HepG2 (cell line): Measurements from ENCODE around the gene PTMA. TPM values are rescaled to one million over a fixed set of nuclear protein-coding genes. Genes with fewer than 3 reads are reported as not detected.
A peak's percentile ranks its signal among the peaks of the same experiment; 100 is the strongest.

ENCODE experiments used
- FOXK1 ChIP-seq: sonication (generic); formaldehyde crosslinking; IDR thresholded peaks from 2 replicates; pipeline ENCODE4 v1.4.0; 2020; ENCODE audit warnings: low read depth, missing genetic modification reagents, borderline replicate concordance
- GLI4 ChIP-seq: sonication (generic); formaldehyde crosslinking; IDR thresholded peaks from 2 replicates; pipeline ENCODE4 v1.5.1; 2020; ENCODE audit warnings: missing genetic modification reagents, mild to moderate bottlenecking, moderate library complexity, borderline replicate concordance
- KAT7 ChIP-seq: IDR thresholded peaks from 2 replicates; pipeline ENCODE4 v1.6.1; 2018; ENCODE audit warnings: borderline replicate concordance, missing compliant biosample characterization
- MED1 ChIP-seq: sonication (generic); formaldehyde crosslinking; IDR thresholded peaks from 2 replicates; pipeline ENCODE4 v1.4.0; 2020; ENCODE audit warnings: missing genetic modification reagents
- PAX8 ChIP-seq: sonication (generic); formaldehyde crosslinking; IDR thresholded peaks from 2 replicates; pipeline ENCODE4 v1.8.0; 2022; ENCODE audit warnings: mild to moderate bottlenecking, missing genetic modification reagents, borderline replicate concordance
- SAP130 ChIP-seq: IDR thresholded peaks from 2 replicates; pipeline ENCODE4 v1.6.1; 2016; ENCODE audit warnings: low read depth
- SRSF1 ChIP-seq: fragments of 200-400 bp; formaldehyde crosslinking; optimal IDR thresholded peaks from 2 replicates; pipeline ENCODE3; 2017; ENCODE audit warnings: mild to moderate bottlenecking, low read depth, low read length, moderate library complexity
- SRSF4 ChIP-seq: fragments of 200-400 bp; formaldehyde crosslinking; IDR thresholded peaks from one replicate; pipeline ENCODE4 v1.6.1; 2018; ENCODE audit warnings: mild to moderate bottlenecking, low read depth, low read length, moderate library complexity; ENCODE audit not compliant: poor library complexity, severe bottlenecking
- STAT5B ChIP-seq: sonication (generic); formaldehyde crosslinking; IDR thresholded peaks from 2 replicates; pipeline ENCODE4 v1.4.0; 2020; ENCODE audit warnings: missing genetic modification reagents
- TAF15 ChIP-seq: fragments of 200-400 bp; formaldehyde crosslinking; IDR thresholded peaks from one replicate; pipeline ENCODE4 v1.6.1; 2018; ENCODE audit warnings: mild to moderate bottlenecking, low read depth, low read length; ENCODE audit not compliant: poor library complexity, severe bottlenecking
- ZNF235 ChIP-seq: sonication (generic); formaldehyde crosslinking; IDR thresholded peaks from 2 replicates; pipeline ENCODE4 v1.8.1; 2023; ENCODE audit warnings: mild to moderate bottlenecking, missing genetic modification reagents, borderline replicate concordance
- ZNF557 ChIP-seq: sonication (generic); formaldehyde crosslinking; IDR thresholded peaks from 2 replicates; pipeline ENCODE4 v1.4.0; 2020; ENCODE audit warnings: missing genetic modification reagents
- ZNF572 ChIP-seq: sonication (generic); formaldehyde crosslinking; IDR thresholded peaks from 2 replicates; pipeline ENCODE4 v1.5.1; 2020; ENCODE audit warnings: mild to moderate bottlenecking, missing genetic modification reagents
- ZNF891 ChIP-seq: sonication (generic); formaldehyde crosslinking; IDR thresholded peaks from 2 replicates; pipeline ENCODE4 v1.5.0; 2020; ENCODE audit warnings: mild to moderate bottlenecking, missing genetic modification reagents
- polyA plus RNA-seq, 8 experiments: library from polyadenylated mRNA; depleted of rRNA in 3 of 8; stranded (reverse) in 7 of 8; unstranded in 1 of 8; fragments of >200 nt; fragmentation: Illumina TruSeq in 4 of 8; extraction: Trizol in 4 of 8; gene quantifications; 2 replicates each; pipeline versions ENCODE4 v1.2.1 to v1.2.3, GENCODE V29; 2011 to 2016; ENCODE audit warnings: low read depth in 4 of 8, missing spikeins in 1 of 8, mixed read lengths in 1 of 8; ENCODE audit not compliant: insufficient read depth in 1 of 8
- total RNA-seq, 5 experiments: library from RNA; depleted of rRNA; stranded (reverse); fragments of >200 nt; fragmentation: Illumina TruSeq; extraction: Trizol; gene quantifications; 2 replicates each; pipeline ENCODE4 v1.2.3, GENCODE V29; 2016; ENCODE audit warnings: low read depth in 1 of 5
- TF ChIP-seq, protein P1 (sequence below): sonication (generic); formaldehyde crosslinking; IDR thresholded peaks from 2 replicates; pipeline ENCODE4 v1.4.0; 2020; ENCODE audit warnings: mild to moderate bottlenecking, missing genetic modification reagents
- TF ChIP-seq, protein P2 (sequence below): sonication (generic); formaldehyde crosslinking; IDR thresholded peaks from 2 replicates; pipeline ENCODE4 v1.5.1; 2020; ENCODE audit warnings: missing genetic modification reagents, mild to moderate bottlenecking, borderline replicate concordance
- TF ChIP-seq, protein P3 (sequence below): sonication (generic); formaldehyde crosslinking; IDR thresholded peaks from 2 replicates; pipeline ENCODE4 v1.4.0; 2020; ENCODE audit warnings: mild to moderate bottlenecking, missing genetic modification reagents
- TF ChIP-seq, protein P4 (sequence below): IDR thresholded peaks from 2 replicates; pipeline ENCODE4 v1.6.1; 2012; ENCODE audit warnings: low read depth, low read length, improper control_type of control experiment

PTMA gene
- total and polyA plus RNA-seq, 2 of the 13 experiments (the other 11 are each of a cell fraction or from before 2014, with no cell fraction given), result 190 to 1,086 TPM

DNA sequence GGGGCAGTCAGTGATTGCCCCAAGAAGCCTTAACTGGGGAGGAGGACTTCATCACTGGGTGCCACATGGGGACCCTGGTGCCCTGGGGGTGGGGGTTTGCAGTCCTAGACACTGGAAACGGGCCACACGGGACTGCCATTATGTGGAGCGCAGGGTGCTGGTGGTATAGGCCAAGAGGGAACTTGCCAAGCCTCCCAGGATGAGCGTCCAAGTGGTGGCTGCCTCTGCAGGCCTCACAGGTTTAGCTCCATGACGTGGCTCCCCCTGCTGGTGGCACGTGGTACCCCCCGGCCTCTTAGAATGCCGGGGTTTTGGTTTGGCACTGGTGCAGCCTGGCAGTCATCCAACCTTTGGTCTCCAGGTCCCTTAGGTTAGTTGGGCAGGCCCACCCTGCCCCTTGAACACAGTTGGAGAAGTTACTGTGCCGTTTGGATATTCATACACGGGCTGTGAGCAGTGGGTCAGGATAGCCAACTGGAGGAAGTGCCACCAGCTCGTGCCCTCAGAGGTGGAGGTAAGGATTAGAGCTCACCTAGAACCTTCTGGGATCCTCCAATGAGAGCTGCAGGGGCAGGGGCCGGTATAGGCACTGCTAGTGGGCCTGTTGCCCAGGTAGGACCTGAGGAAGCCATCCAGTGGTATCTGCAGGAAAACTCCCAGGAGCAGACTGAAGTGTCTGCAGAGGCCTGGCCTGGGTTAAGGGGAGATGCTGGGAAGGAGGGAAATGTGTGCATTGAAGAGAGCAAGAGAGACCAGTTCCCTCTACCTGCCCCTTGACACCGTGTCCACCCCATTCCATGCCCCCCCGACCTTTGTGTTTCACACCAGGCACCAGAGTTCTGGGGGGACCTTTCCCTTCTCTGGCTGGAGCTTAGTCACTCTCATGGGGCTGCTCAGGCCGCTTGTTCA, 5.7 kb downstream of the PTMA start (continued):
- TF ChIP-seq MED1 (CRISPR knock-in tag), result peak; percentile 41; the same call in 1 of the 2 replicates
- TF ChIP-seq SRSF1, result no peak
- 0 out of 2 replicates have a peak, but pooled peaks have one; percentile 38 for TF ChIP-seq KAT7 (CRISPR knock-in tag)
- 0 out of 2 replicates have a peak, but pooled peaks have one; percentile 7 for TF ChIP-seq ZNF235 (CRISPR knock-in tag)
- no peak for TF ChIP-seq ZNF572 (CRISPR knock-in tag)
- peak; percentile 94 for TF ChIP-seq TAF15
- TF ChIP-seq, protein P1, sequence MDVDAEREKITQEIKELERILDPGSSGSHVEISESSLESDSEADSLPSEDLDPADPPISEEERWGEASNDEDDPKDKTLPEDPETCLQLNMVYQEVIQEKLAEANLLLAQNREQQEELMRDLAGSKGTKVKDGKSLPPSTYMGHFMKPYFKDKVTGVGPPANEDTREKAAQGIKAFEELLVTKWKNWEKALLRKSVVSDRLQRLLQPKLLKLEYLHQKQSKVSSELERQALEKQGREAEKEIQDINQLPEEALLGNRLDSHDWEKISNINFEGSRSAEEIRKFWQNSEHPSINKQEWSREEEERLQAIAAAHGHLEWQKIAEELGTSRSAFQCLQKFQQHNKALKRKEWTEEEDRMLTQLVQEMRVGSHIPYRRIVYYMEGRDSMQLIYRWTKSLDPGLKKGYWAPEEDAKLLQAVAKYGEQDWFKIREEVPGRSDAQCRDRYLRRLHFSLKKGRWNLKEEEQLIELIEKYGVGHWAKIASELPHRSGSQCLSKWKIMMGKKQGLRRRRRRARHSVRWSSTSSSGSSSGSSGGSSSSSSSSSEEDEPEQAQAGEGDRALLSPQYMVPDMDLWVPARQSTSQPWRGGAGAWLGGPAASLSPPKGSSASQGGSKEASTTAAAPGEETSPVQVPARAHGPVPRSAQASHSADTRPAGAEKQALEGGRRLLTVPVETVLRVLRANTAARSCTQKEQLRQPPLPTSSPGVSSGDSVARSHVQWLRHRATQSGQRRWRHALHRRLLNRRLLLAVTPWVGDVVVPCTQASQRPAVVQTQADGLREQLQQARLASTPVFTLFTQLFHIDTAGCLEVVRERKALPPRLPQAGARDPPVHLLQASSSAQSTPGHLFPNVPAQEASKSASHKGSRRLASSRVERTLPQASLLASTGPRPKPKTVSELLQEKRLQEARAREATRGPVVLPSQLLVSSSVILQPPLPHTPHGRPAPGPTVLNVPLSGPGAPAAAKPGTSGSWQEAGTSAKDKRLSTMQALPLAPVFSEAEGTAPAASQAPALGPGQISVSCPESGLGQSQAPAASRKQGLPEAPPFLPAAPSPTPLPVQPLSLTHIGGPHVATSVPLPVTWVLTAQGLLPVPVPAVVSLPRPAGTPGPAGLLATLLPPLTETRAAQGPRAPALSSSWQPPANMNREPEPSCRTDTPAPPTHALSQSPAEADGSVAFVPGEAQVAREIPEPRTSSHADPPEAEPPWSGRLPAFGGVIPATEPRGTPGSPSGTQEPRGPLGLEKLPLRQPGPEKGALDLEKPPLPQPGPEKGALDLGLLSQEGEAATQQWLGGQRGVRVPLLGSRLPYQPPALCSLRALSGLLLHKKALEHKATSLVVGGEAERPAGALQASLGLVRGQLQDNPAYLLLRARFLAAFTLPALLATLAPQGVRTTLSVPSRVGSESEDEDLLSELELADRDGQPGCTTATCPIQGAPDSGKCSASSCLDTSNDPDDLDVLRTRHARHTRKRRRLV (CRISPR knock-in tag), result no peak; the same call in 1 of the 2 replicates
- TF ChIP-seq GLI4 (CRISPR knock-in tag), result no peak
- TF ChIP-seq, protein P2, sequence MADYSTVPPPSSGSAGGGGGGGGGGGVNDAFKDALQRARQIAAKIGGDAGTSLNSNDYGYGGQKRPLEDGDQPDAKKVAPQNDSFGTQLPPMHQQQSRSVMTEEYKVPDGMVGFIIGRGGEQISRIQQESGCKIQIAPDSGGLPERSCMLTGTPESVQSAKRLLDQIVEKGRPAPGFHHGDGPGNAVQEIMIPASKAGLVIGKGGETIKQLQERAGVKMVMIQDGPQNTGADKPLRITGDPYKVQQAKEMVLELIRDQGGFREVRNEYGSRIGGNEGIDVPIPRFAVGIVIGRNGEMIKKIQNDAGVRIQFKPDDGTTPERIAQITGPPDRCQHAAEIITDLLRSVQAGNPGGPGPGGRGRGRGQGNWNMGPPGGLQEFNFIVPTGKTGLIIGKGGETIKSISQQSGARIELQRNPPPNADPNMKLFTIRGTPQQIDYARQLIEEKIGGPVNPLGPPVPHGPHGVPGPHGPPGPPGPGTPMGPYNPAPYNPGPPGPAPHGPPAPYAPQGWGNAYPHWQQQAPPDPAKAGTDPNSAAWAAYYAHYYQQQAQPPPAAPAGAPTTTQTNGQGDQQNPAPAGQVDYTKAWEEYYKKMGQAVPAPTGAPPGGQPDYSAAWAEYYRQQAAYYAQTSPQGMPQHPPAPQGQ (CRISPR knock-in tag), result no peak
- TF ChIP-seq FOXK1 (CRISPR knock-in tag), result peak; percentile 76; the same call in 1 of the 2 replicates
- peak; percentile 69; the same call in 1 of the 2 replicates for TF ChIP-seq SAP130 (CRISPR knock-in tag)
- no peak for TF ChIP-seq ZNF557 (CRISPR knock-in tag)
- TF ChIP-seq STAT5B, result peak; percentile 64; the same call in 1 of the 2 replicates
- TF ChIP-seq, protein P3, sequence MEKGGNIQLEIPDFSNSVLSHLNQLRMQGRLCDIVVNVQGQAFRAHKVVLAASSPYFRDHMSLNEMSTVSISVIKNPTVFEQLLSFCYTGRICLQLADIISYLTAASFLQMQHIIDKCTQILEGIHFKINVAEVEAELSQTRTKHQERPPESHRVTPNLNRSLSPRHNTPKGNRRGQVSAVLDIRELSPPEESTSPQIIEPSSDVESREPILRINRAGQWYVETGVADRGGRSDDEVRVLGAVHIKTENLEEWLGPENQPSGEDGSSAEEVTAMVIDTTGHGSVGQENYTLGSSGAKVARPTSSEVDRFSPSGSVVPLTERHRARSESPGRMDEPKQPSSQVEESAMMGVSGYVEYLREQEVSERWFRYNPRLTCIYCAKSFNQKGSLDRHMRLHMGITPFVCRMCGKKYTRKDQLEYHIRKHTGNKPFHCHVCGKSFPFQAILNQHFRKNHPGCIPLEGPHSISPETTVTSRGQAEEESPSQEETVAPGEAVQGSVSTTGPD (CRISPR knock-in tag), result peak; percentile 95
- TF ChIP-seq PAX8, result no peak
- no peak for TF ChIP-seq SRSF4
- TF ChIP-seq, protein P4, sequence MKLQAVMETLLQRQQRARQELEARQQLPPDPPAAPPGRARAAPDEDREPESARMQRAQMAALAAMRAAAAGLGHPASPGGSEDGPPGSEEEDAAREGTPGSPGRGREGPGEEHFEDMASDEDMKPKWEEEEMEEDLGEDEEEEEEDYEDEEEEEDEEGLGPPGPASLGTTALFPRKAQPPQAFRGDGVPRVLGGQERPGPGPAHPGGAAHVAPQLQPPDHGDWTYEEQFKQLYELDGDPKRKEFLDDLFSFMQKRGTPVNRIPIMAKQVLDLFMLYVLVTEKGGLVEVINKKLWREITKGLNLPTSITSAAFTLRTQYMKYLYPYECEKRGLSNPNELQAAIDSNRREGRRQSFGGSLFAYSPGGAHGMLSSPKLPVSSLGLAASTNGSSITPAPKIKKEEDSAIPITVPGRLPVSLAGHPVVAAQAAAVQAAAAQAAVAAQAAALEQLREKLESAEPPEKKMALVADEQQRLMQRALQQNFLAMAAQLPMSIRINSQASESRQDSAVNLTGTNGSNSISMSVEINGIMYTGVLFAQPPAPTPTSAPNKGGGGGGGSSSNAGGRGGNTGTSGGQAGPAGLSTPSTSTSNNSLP, result no peak
- peak; percentile 34; the same call in 1 of the 2 replicates for TF ChIP-seq ZNF891 (CRISPR knock-in tag)
